ENCODE measurements around the gene NEUROD6. TPM values are rescaled to one million over a fixed set of nuclear protein-coding genes. Genes with fewer than 3 reads are reported as not detected.

Gene NEUROD6
- polyA plus RNA-seq, 1 donor = not detected

Other genes starting within 250 kb of the NEUROD6 start
- gene ITPRID1, start 173.4 kb upstream of the NEUROD6 start, polyA plus RNA-seq (ENCODE audit: insufficient read length) = not detected

Data from left kidney (tissue), 1 donor.